Measurements from ENCODE around the gene PLA2G12A.

DNA sequence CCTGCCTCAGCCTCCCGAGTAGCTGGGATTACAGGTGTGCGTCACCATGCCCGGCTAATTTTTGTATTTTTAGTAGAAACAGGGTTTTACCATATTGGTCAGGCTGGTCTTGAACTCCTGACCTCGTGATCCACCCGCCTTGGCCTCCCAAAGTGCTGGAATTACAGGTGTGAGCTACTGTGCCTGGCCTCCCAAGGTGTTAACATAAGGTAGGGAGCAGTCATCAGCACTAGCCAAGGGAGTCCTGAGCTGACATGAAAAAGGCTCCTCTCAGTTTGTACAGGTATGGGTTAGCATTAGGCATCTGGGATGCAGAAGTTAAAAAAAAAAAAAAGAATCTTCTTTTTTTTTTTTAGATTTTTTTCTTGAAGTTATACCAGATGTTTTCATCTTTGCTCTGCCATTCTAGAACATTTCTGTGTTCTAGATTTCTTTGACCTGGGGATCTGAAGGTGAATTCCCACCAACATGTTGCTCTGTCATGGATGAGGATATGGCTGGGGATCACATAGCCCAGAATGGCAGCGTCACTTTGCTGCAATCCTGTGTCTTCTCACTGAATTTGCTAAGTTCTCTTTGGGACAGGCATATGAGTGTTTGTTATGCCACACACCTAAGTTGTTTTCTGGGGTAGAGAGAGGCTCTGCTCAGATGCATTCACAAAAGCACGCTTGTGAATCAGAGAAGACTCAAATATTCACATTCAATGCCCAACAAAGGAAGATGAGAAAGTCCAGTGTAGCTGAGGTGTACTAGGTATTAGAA lies 24.4 kb upstream of the PLA2G12A start:
- no peak for TF ChIP-seq EZH2 (IDR thresholded peaks at IDR 0.05; ENCODE audit: low read length, missing control alignments)
- no peak for TF ChIP-seq CTCF (conservative IDR thresholded peaks at IDR 0.05 in 1 of 2, IDR thresholded peaks at IDR 0.05 in 1 of 2; ENCODE audit: low read depth in 1 of 2, low read length in 2 of 2)

All from fibroblast of lung (primary cell).